Natural killer cell (primary cell): ENCODE data around the gene TBCC. TPM values are rescaled to one million over a fixed set of nuclear protein-coding genes. Genes with fewer than 3 reads are reported as not detected.

Experiments
- ATAC-seq, 3 donors: fragments of 150-1000 bp in 2 of 3; fragments of 200-7000 bp in 1 of 3; cut with Tn5 transposase; 1 replicate in 1 of 3; 2 replicates in 2 of 3; pipeline ENCODE4 v1.10.0; 2021; ENCODE audit warnings: mild to moderate bottlenecking in 2 of 3, moderate library complexity in 2 of 3
- DNase-seq, 2 donors: peaks; one replicate each; pipeline versions ENCODE4 v3.0.0 to v3.0.0-alpha.2; 2013 to 2021; ENCODE audit warnings: mixed read lengths in 1 of 2
- H3K27ac ChIP-seq: one replicate; pipeline ENCODE4 v1.5.1; 2013; ENCODE audit warnings: mild to moderate bottlenecking, low read length
- H3K27me3 ChIP-seq: one replicate; pipeline ENCODE4 v1.6.1; 2013; ENCODE audit warnings: low read length; ENCODE audit not compliant: control insufficient read depth, insufficient read depth
- H3K36me3 ChIP-seq: one replicate; pipeline ENCODE4 v1.6.1; 2013; ENCODE audit warnings: low read length; ENCODE audit not compliant: control insufficient read depth, insufficient read depth
- H3K4me1 ChIP-seq: one replicate; pipeline ENCODE4 v1.6.1; 2013; ENCODE audit warnings: low read length; ENCODE audit not compliant: control insufficient read depth, insufficient read depth
- H3K4me3 ChIP-seq: one replicate; pipeline ENCODE4 v1.5.1; 2013; ENCODE audit warnings: low read length
- H3K9me3 ChIP-seq: one replicate; pipeline ENCODE4 v1.6.1; 2013; ENCODE audit warnings: low read length; ENCODE audit not compliant: control insufficient read depth, insufficient read depth
- H3K27ac Mint-ChIP-seq, 2 donors: one replicate each; pipeline ENCODE4 v1.8.0; 2022; ENCODE audit warnings: mild to moderate bottlenecking in 2 of 2, mixed read lengths in 2 of 2, moderate library complexity in 1 of 2
- H3K27me3 Mint-ChIP-seq, 2 donors: one replicate each; pipeline ENCODE4 v1.8.0; 2022; ENCODE audit warnings: low read depth in 2 of 2, mixed read lengths in 2 of 2
- H3K36me3 Mint-ChIP-seq: one replicate; pipeline ENCODE4 v1.8.0; 2022; ENCODE audit warnings: mixed read lengths
- H3K4me1 Mint-ChIP-seq, 2 donors: one replicate each; pipeline ENCODE4 v1.8.0; 2022; ENCODE audit warnings: mixed read lengths in 2 of 2
- H3K4me3 Mint-ChIP-seq: one replicate; pipeline ENCODE4 v1.8.0; 2022; ENCODE audit warnings: mild to moderate bottlenecking, moderate library complexity, mixed read lengths
- H3K9me3 Mint-ChIP-seq, 2 donors: one replicate each; pipeline ENCODE4 v1.8.0; 2022; ENCODE audit warnings: mixed read lengths in 2 of 2
- CTCF ChIP-seq: fragments of 200-600 bp; IDR thresholded peaks from one replicate; pipeline ENCODE4 v1.8.0; 2022; ENCODE audit warnings: antibody characterized with exemption
- WGBS: methylation state at CpG from one replicate; pipeline ENCODE4 v1.1.7; 2013; ENCODE audit warnings: missing lambda C conversion rate; ENCODE audit not compliant: insufficient coverage; 5-methylcytosine and 5-hydroxymethylcytosine counted together
- intact Hi-C: fragments of 100-400 bp; cut with micrococcal nuclease; formaldehyde crosslinking; loops from one replicate; pipeline ENCODE4 v1.14.2; 2022
- total RNA-seq, 4 donors: library from RNA; stranded (reverse); fragments of 120-200 nt in 1 of 4; gene quantifications; one replicate each; pipeline versions ENCODE4 v1.2.3 to v1.2.4, GENCODE V29; 2013 to 2022

The TBCC gene
- total RNA-seq, 3 donors from 2014 or later (not counting 1 experiment from before 2014, with no cell fraction given): 64.1 to 77.6 (median 65.6) TPM

GRCh38 chr6:42784717-42785498 is 39.0 kb upstream of the TBCC start:
- Mint-ChIP-seq H3K36me3 (no peaks in the 10 kb centered on the region), H3K27me3 (no peaks in the 10 kb centered on the region), H3K4me1 (peaks cover 20 to 29% of the 10 kb centered on the region in 2 donors), H3K9me3 (no peaks in the 10 kb centered on the region), H3K4me3 (peak overlapping the region; percentile 97), H3K27ac (no peak overlapping the region)
- H3K36me3 ChIP-seq: peaks cover 2% of the 10 kb centered on the region
- DNase-seq: peak in 1 of 2 donors; percentile 27
- peak overlapping the region; percentile 89 for H3K4me3 ChIP-seq
- H3K27ac ChIP-seq: peak overlapping the region; percentile 100
- no peaks in the 10 kb centered on the region for H3K9me3 ChIP-seq
- intact Hi-C loops: loop anchor here (1.0 to 5.0 kb wide), 4 partner anchors 10 to 107 kb away; partner anchors contain the start of gene RPL7L1
- H3K27me3 ChIP-seq: no peaks in the 10 kb centered on the region
- ATAC-seq: no peak
- no peak for TF ChIP-seq CTCF
- H3K4me1 ChIP-seq: peaks cover 33% of the 10 kb centered on the region
- 71% methylated on average over 8 of the region's 12 CpGs for WGBS

DNA sequence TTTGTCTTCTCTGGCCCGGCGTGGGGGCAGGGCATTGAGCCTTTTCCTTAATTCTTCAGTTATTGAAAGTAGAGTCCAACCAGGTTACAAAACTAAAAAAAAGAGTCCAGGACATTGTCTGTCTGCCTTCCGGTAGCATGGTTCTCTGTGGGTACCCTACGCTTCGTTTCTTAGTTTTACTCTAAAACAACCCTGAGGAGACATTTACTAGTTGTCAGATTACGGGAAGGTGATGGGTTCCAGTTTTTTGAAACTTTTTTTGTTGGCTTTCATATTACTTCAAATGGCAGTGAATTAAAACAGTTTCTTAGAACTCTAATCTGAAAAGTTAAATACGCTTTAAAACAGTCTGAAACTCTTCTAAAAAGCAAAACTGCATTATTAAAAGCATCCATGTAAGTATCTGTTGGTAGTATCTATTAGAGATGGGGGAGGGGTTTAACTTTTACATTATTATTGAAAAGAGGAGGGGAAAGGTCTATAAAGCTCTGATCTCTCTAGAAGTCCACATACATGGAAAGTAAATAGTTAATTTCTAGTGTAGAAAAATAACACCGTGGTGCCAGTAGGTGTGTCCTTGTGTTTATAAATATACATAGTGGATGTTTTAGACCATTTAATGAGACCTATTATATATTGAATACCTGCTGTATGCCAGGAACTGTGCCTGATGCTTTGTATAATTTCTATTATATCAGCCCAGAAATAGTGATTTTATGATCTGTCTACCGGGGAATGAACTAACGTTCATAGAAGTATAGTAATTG is 38.2 kb upstream of the TBCC start:
- H3K4me3 Mint-ChIP-seq: peak overlapping the region; percentile 97
- H3K36me3 Mint-ChIP-seq: no peaks in the 10 kb centered on the region
- Histone ChIP-seq H3K4me3 (peak overlapping the region; percentile 89), H3K27me3 (no peaks in the 10 kb centered on the region), H3K4me1 (peaks cover 29% of the 10 kb centered on the region), H3K36me3 (peaks cover 2% of the 10 kb centered on the region), H3K27ac (peak overlapping the region; percentile 100), H3K9me3 (no peaks in the 10 kb centered on the region)
- peaks cover 15 to 23% of the 10 kb centered on the region in 2 donors for H3K4me1 Mint-ChIP-seq
- no peak for TF ChIP-seq CTCF
- ATAC-seq (no peak), DNase-seq (peak in 1 of 2 donors; percentile 51)
- WGBS: 0% methylated on average over 6 of the region's 10 CpGs
- no peak overlapping the region for H3K27ac Mint-ChIP-seq
- no peaks in the 10 kb centered on the region for H3K27me3 Mint-ChIP-seq
- H3K9me3 Mint-ChIP-seq: no peaks in the 10 kb centered on the region
- intact Hi-C loops: loop anchor here (1.0 to 5.0 kb wide), 5 partner anchors 9 to 108 kb away; partner anchors contain the start of genes RPL7L1 and TBCC

- H3K9me3 Mint-ChIP-seq: no peaks in the 10 kb centered on the region
- H3K27me3 Mint-ChIP-seq: no peaks in the 10 kb centered on the region
- H3K4me3 Mint-ChIP-seq: peak overlapping the region; percentile 97
- DNase-seq: peak; percentile 79 to 93
- Histone ChIP-seq H3K4me3 (peak overlapping the region; percentile 89), H3K9me3 (no peaks in the 10 kb centered on the region), H3K27ac (peak overlapping the region; percentile 100), H3K36me3 (no peaks in the 10 kb centered on the region), H3K4me1 (peaks cover 24% of the 10 kb centered on the region), H3K27me3 (no peaks in the 10 kb centered on the region)
- peaks cover 8 to 16% of the 10 kb centered on the region in 2 donors for H3K4me1 Mint-ChIP-seq
- intact Hi-C loops: loop anchor here (1.0 to 5.0 kb wide), 3 partner anchors 37 to 109 kb away; partner anchors contain the start of gene TBCC
- ATAC-seq: peak; percentile 64 to 77 (median 68)
- H3K36me3 Mint-ChIP-seq: no peaks in the 10 kb centered on the region
- H3K27ac Mint-ChIP-seq: no peak overlapping the region
- WGBS: under 1% methylated on average over 73 of the region's 79 CpGs
- no peak for TF ChIP-seq CTCF
Measured at GRCh38 chr6:42783177-42783875, 37.4 kb upstream of the TBCC start.
